Osteoblast (primary cell): ENCODE measurements around the gene TNIK. TPM values are rescaled to one million over a fixed set of nuclear protein-coding genes. Genes with fewer than 3 reads are reported as not detected.
A peak's percentile ranks its signal among the peaks of the same experiment; 100 is the strongest.
"Not testable (repeated sequence)": the region's sequence is repeated elsewhere in the genome, so short reads cannot be mapped to it uniquely, and the experiment has no call there.

Experiments
- DNase-seq: peaks from one replicate; pipeline ENCODE4 v3.0.0; 2011; ENCODE audit warnings: low spot score, mixed read lengths; ENCODE audit not compliant: insufficient read length; ENCODE audit errors: missing footprints
- H2AFZ ChIP-seq: 2 replicates; pipeline ENCODE4 v1.6.0; 2011; ENCODE audit warnings: mild to moderate bottlenecking, low read length
- H3K27ac ChIP-seq: 2 replicates; pipeline ENCODE4 v1.5.1; 2011; ENCODE audit warnings: mild to moderate bottlenecking, low read depth, low read length, moderate library complexity
- H3K27me3 ChIP-seq: 2 replicates; pipeline ENCODE4 v1.6.0; 2012; ENCODE audit warnings: mild to moderate bottlenecking, control low read depth, inconsistent platforms, low read length, moderate library complexity; ENCODE audit not compliant: insufficient read depth
- H3K36me3 ChIP-seq: 2 replicates; pipeline ENCODE4 v1.5.1; 2011; ENCODE audit warnings: mild to moderate bottlenecking, low read length, control low read depth, moderate library complexity; ENCODE audit not compliant: insufficient read depth
- H3K4me1 ChIP-seq: 2 replicates; pipeline ENCODE4 v1.5.1; 2011; ENCODE audit warnings: mild to moderate bottlenecking, low read length, control low read depth, moderate library complexity; ENCODE audit not compliant: insufficient read depth
- H3K4me2 ChIP-seq: 2 replicates; pipeline ENCODE4 v1.6.0; 2011; ENCODE audit warnings: mild to moderate bottlenecking, low read length; ENCODE audit not compliant: insufficient read depth
- H3K4me3 ChIP-seq: fragments of 200-600 bp; sonication (generic); 3 replicates; pipeline ENCODE4 v1.5.1; 2012; ENCODE audit warnings: mild to moderate bottlenecking, low read length, inconsistent platforms; ENCODE audit not compliant: insufficient read depth
- H3K79me2 ChIP-seq: 2 replicates; pipeline ENCODE4 v1.6.0; 2012; ENCODE audit warnings: mild to moderate bottlenecking, low read length, control low read depth, inconsistent platforms; ENCODE audit not compliant: insufficient read depth
- H3K9me3 ChIP-seq: 2 replicates; pipeline ENCODE4 v1.5.1; 2011; ENCODE audit warnings: low read depth, low read length, control low read depth
- H4K20me1 ChIP-seq: 2 replicates; pipeline ENCODE4 v1.6.0; 2012; ENCODE audit warnings: mild to moderate bottlenecking, low read length, control low read depth; ENCODE audit not compliant: insufficient read depth
- CTCF ChIP-seq: IDR thresholded peaks from 2 replicates; pipeline ENCODE4 v1.5.1; 2011; ENCODE audit warnings: mild to moderate bottlenecking, low read depth, low read length, moderate library complexity; ENCODE audit errors: extremely low read depth
- total RNA-seq: library from RNA; depleted of rRNA; stranded (reverse); fragments of >200 nt; gene quantifications from 2 replicates; pipeline ENCODE4 v1.2.3, GENCODE V29; 2012

The TNIK gene
- total RNA-seq, 1 donor = 7.6 TPM

GRCh38 chr3:171309906-171310359 is 150.3 kb downstream of the TNIK start:
- no peaks in the 10 kb centered on the region for H3K79me2 ChIP-seq
- H4K20me1 ChIP-seq = no peaks in the 10 kb centered on the region
- no peaks in the 10 kb centered on the region for H3K36me3 ChIP-seq
- no peak overlapping the region for H3K27ac ChIP-seq
- peaks cover 10% of the 10 kb centered on the region for H3K4me1 ChIP-seq
- no peak overlapping the region for H2AFZ ChIP-seq
- H3K9me3 ChIP-seq = no peaks in the 10 kb centered on the region
- H3K4me3 ChIP-seq = no peak overlapping the region
- no peak for TF ChIP-seq CTCF
- H3K4me2 ChIP-seq = no peak overlapping the region
- DNase-seq = peak; percentile 22
- peaks cover 8% of the 10 kb centered on the region for H3K27me3 ChIP-seq

DNA sequence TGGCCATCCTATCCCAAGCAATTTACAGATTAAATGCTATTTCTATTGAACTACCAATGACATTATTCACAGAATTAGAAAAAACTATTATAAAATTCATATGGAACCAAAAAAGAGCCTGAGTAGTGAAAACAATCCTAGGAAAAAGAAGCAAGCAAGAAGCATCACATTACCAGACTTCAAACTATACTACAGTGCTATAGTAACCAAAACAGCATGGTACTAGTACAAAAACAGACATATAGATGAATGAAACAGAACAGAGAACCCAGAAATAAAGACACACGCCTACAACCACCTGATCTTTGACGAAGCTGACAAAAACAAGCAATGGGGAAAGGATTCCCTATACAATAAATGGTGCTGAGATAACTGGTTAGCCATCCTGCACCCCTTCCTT is 152.2 kb downstream of the TNIK start:
- Histone ChIP-seq H3K79me2 (no peaks in the 10 kb centered on the region), H2AFZ (no peak overlapping the region), H3K27ac (no peak overlapping the region), H3K36me3 (no peaks in the 10 kb centered on the region), H3K9me3 (no peaks in the 10 kb centered on the region), H3K4me1 (peaks cover 10% of the 10 kb centered on the region), H3K27me3 (peaks cover 4% of the 10 kb centered on the region), H3K4me2 (no peak overlapping the region), H3K4me3 (no peak overlapping the region), H4K20me1 (no peaks in the 10 kb centered on the region)
- TF ChIP-seq CTCF = no peak
- DNase-seq = no peak

- Histone ChIP-seq H2AFZ (no peak overlapping the region), H3K79me2 (no peaks in the 10 kb centered on the region), H3K36me3 (no peaks in the 10 kb centered on the region), H3K27ac (peak overlapping the region; percentile 82), H4K20me1 (no peaks in the 10 kb centered on the region), H3K4me1 (peaks cover 10% of the 10 kb centered on the region), H3K9me3 (no peaks in the 10 kb centered on the region), H3K27me3 (no peaks in the 10 kb centered on the region), H3K4me3 (no peak overlapping the region), H3K4me2 (peak overlapping the region; percentile 55)
- no peak for TF ChIP-seq CTCF
- DNase-seq = no peak
These were observed 153.1 kb downstream of the TNIK start for GRCh38 chr3:171307046-171307585.

DNA sequence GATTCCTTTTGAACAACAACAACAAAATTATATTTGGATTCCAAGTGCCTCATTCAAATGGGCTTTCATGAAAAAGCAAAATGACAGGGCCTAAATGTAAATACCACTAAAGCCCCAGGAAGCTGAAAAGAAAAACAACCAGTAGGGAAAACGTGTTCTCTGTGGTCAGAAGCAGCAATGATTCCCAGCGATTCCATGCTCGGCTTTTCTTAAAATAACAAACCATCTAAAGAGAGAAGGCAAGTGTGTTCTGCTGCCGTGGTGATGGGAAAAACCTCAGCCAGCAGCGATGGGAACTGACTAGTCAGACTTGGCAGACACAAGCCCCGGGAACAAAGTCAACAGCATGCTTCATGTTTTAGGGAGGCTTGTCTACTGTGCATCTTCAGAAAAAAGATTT is 153.6 kb downstream of the TNIK start:
- no peak overlapping the region for H2AFZ ChIP-seq
- DNase-seq = peak; percentile 55
- no peak overlapping the region for H3K4me3 ChIP-seq
- H3K4me2 ChIP-seq = peak overlapping the region; percentile 55
- no peaks in the 10 kb centered on the region for H4K20me1 ChIP-seq
- H3K27me3 ChIP-seq = no peaks in the 10 kb centered on the region
- peaks cover 10% of the 10 kb centered on the region for H3K4me1 ChIP-seq
- H3K27ac ChIP-seq = peak overlapping the region; percentile 82
- no peaks in the 10 kb centered on the region for H3K79me2 ChIP-seq
- no peak for TF ChIP-seq CTCF
- no peaks in the 10 kb centered on the region for H3K36me3 ChIP-seq
- no peaks in the 10 kb centered on the region for H3K9me3 ChIP-seq

DNA sequence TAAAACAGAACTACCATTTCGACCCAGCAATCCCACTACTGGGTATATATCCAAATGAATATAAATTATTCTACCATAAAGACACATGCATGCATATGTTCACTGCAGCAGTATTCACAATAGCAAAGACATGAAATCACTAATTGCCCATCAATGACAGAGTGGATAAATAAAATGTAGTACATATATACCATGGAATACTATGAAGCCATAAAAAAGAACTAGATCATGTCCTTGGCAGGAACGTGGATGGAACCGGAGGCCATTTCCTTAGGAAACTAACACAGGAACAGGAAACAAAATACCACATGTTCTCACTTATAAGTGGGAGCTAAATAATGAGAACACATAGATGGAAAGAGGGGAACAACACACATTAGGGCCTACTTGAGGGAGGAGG is 154.4 kb downstream of the TNIK start:
- H4K20me1 ChIP-seq, H3K4me2 ChIP-seq, H3K36me3 ChIP-seq, H3K79me2 ChIP-seq, H3K27me3 ChIP-seq, H3K4me3 ChIP-seq, H2AFZ ChIP-seq, DNase-seq, H3K9me3 ChIP-seq: not testable (repeated sequence)
- peak overlapping the region; percentile 82 for H3K27ac ChIP-seq
- H3K4me1 ChIP-seq = peaks cover 10% of the 10 kb centered on the region

GRCh38 chr3:171304498-171304897 is 155.7 kb downstream of the TNIK start:
- not testable (repeated sequence) for H4K20me1 ChIP-seq, H3K79me2 ChIP-seq, H3K27ac ChIP-seq, H2AFZ ChIP-seq, H3K4me2 ChIP-seq, DNase-seq, H3K36me3 ChIP-seq, H3K27me3 ChIP-seq, H3K9me3 ChIP-seq, H3K4me3 ChIP-seq
- peaks cover 10% of the 10 kb centered on the region for H3K4me1 ChIP-seq
